IMR-90 (cell line): ENCODE measurements around the gene TENM3. TPM values are rescaled to one million over a fixed set of nuclear protein-coding genes. Genes with fewer than 3 reads are reported as not detected.

ENCODE experiments used
- ATAC-seq: fragments of 200-7000 bp; cut with Tn5 transposase; 2 replicates; pipeline ENCODE4 v1.9.1; 2020; ENCODE audit warnings: low read depth, mild to moderate bottlenecking, moderate library complexity
- BruUV-seq: library from RNA; stranded (reverse); fragments of 400-500 nt; replicated peaks from 2 replicates; lab custom pipeline; 2021; lab: Mats Ljungman, UMichigan
- CTCF ChIA-PET: fragments of 300-600 bp; formaldehyde crosslinking; extraction: SDS; loops from one replicate; lab custom pipeline; 2021; ENCODE audit warnings: antibody characterized with exemption; lab: Yijun Ruan, JAX
- POLR2A ChIA-PET: fragments of 300-600 bp; sonication (Branson Sonifier 250); formaldehyde crosslinking; loops from one replicate; lab custom pipeline; 2022; ENCODE audit warnings: antibody characterized with exemption; ENCODE audit not compliant: unreplicated experiment; lab: Charles Lee
- DNase-seq: peaks from one replicate; pipeline ENCODE4 v3.0.0; 2013
- H2AFZ ChIP-seq: replicated peaks from 2 replicates; pipeline ENCODE3; 2013; ENCODE audit warnings: low read length, mild to moderate bottlenecking; ENCODE audit not compliant: poor library complexity
- H2AK5ac ChIP-seq: 2 replicates; pipeline ENCODE4 v1.6.1; 2013; ENCODE audit warnings: low read depth, low read length, inconsistent platforms
- H2AK9ac ChIP-seq: replicated peaks from 2 replicates; pipeline ENCODE3; 2013; ENCODE audit warnings: mild to moderate bottlenecking, low read depth, low read length, moderate library complexity; ENCODE audit not compliant: poor library complexity
- H2BK120ac ChIP-seq: 2 replicates; pipeline ENCODE4 v1.6.1; 2013; ENCODE audit warnings: low read depth, low read length, inconsistent platforms
- H2BK15ac ChIP-seq: 3 replicates; pipeline ENCODE4 v1.6.1; 2013; ENCODE audit warnings: low read depth, low read length, inconsistent platforms
- H2BK20ac ChIP-seq: 2 replicates; pipeline ENCODE4 v1.6.1; 2013; ENCODE audit warnings: low read depth, mild to moderate bottlenecking, inconsistent platforms, low read length, moderate library complexity
- H2BK5ac ChIP-seq: 2 replicates; pipeline ENCODE4 v1.6.1; 2013; ENCODE audit warnings: mild to moderate bottlenecking, low read depth, low read length, inconsistent platforms; ENCODE audit not compliant: poor library complexity, severe bottlenecking
- H3K14ac ChIP-seq: replicated peaks from 2 replicates; pipeline ENCODE4 v1.6.1; 2013; ENCODE audit warnings: low read depth, low read length, inconsistent platforms
- H3K18ac ChIP-seq: 2 replicates; pipeline ENCODE4 v1.6.1; 2013; ENCODE audit warnings: low read depth, low read length, control low read depth
- H3K23ac ChIP-seq: 2 replicates; pipeline ENCODE4 v1.6.1; 2013; ENCODE audit warnings: low read depth, low read length, inconsistent platforms
- H3K27ac ChIP-seq: 2 replicates; pipeline ENCODE4 v1.5.1; 2013; ENCODE audit warnings: mild to moderate bottlenecking, control low read depth, low read length; ENCODE audit not compliant: insufficient read depth
- H3K27me3 ChIP-seq: 2 replicates; pipeline ENCODE4 v1.6.1; 2013; ENCODE audit warnings: low read length; ENCODE audit not compliant: control insufficient read depth, insufficient read depth
- H3K36me3 ChIP-seq: 2 replicates; pipeline ENCODE4 v1.6.1; 2013; ENCODE audit warnings: low read length, mixed read lengths; ENCODE audit not compliant: control insufficient read depth, insufficient read depth
- H3K4ac ChIP-seq: 2 replicates; pipeline ENCODE4 v1.6.1; 2013; ENCODE audit warnings: low read depth, low read length, inconsistent platforms
- H3K4me1 ChIP-seq: 2 replicates; pipeline ENCODE4 v1.6.1; 2013; ENCODE audit warnings: low read length, mixed read lengths; ENCODE audit not compliant: control insufficient read depth, insufficient read depth
- H3K4me2 ChIP-seq: 2 replicates; pipeline ENCODE4 v1.6.1; 2013; ENCODE audit warnings: low read depth, mild to moderate bottlenecking, control low read depth, low read length, moderate library complexity
- H3K4me3 ChIP-seq: 2 replicates; pipeline ENCODE4 v1.5.1; 2013; ENCODE audit warnings: low read depth, mild to moderate bottlenecking, control low read depth, low read length, moderate library complexity; ENCODE audit not compliant: insufficient read depth
- H3K56ac ChIP-seq: 2 replicates; pipeline ENCODE4 v1.6.1; 2013; ENCODE audit warnings: low read length, inconsistent platforms; ENCODE audit not compliant: insufficient read depth; ENCODE audit errors: extremely low read depth
- H3K79me1 ChIP-seq, 2 experiments: 2 replicates each; pipeline ENCODE4 v1.6.1; 2013; ENCODE audit warnings: low read length in 2 of 2, inconsistent platforms in 1 of 2, low read depth in 1 of 2
- H3K9ac ChIP-seq: 2 replicates; pipeline ENCODE4 v1.6.1; 2013; ENCODE audit warnings: low read depth, low read length, control low read depth
- H3K9me1 ChIP-seq: 2 replicates; pipeline ENCODE4 v1.6.1; 2013; ENCODE audit warnings: low read length, inconsistent platforms; ENCODE audit not compliant: insufficient read depth
- H3K9me3 ChIP-seq: 2 replicates; pipeline ENCODE4 v1.6.1; 2013; ENCODE audit warnings: low read length; ENCODE audit not compliant: control insufficient read depth, insufficient read depth
- H4K20me1 ChIP-seq: 2 replicates; pipeline ENCODE4 v1.6.1; 2013; ENCODE audit warnings: low read length, inconsistent platforms; ENCODE audit not compliant: insufficient read depth
- H4K5ac ChIP-seq: 2 replicates; pipeline ENCODE4 v1.6.1; 2013; ENCODE audit warnings: mild to moderate bottlenecking, low read depth, low read length, control low read depth
- H4K8ac ChIP-seq, 2 experiments: 2 replicates each; pipeline ENCODE4 v1.6.1; 2013; ENCODE audit warnings: low read depth in 2 of 2, low read length in 2 of 2, control low read depth in 1 of 2, inconsistent platforms in 1 of 2
- H4K91ac ChIP-seq: 2 replicates; pipeline ENCODE4 v1.6.1; 2013; ENCODE audit warnings: low read depth, low read length, inconsistent platforms; ENCODE audit not compliant: insufficient read depth
- CEBPB ChIP-seq: IDR thresholded peaks from 2 replicates; pipeline ENCODE4 v1.6.1; 2012; ENCODE audit warnings: low read depth, low read length, improper control_type of control experiment
- CHD1 ChIP-seq: IDR thresholded peaks from 2 replicates; pipeline ENCODE4 v1.6.1; 2012; ENCODE audit warnings: low read depth, low read length, improper control_type of control experiment
- FOS ChIP-seq: fragments of 150-350 bp; IDR thresholded peaks from 2 replicates; pipeline ENCODE4 v1.6.1; 2016; ENCODE audit warnings: low read depth, low read length
- MAFK ChIP-seq: IDR thresholded peaks from 2 replicates; pipeline ENCODE4 v1.6.1; 2012; ENCODE audit warnings: low read depth, low read length, improper control_type of control experiment
- MAZ ChIP-seq: IDR thresholded peaks from 2 replicates; pipeline ENCODE4 v1.6.1; 2012; ENCODE audit warnings: low read depth, mild to moderate bottlenecking, low read length, improper control_type of control experiment, moderate library complexity, borderline replicate concordance
- MXI1 ChIP-seq: IDR thresholded peaks from 2 replicates; pipeline ENCODE4 v1.6.1; 2012; ENCODE audit warnings: low read depth, mild to moderate bottlenecking, low read length, moderate library complexity, borderline replicate concordance
- NFE2L2 ChIP-seq: fragments of 150-350 bp; IDR thresholded peaks from 2 replicates; pipeline ENCODE4 v1.6.1; 2016; ENCODE audit warnings: low read depth, mild to moderate bottlenecking, low read length
- POLR2A ChIP-seq: IDR thresholded peaks from 2 replicates; pipeline ENCODE4 v1.6.1; 2012; ENCODE audit warnings: mild to moderate bottlenecking, low read depth, low read length
- RCOR1 ChIP-seq: IDR thresholded peaks from 2 replicates; pipeline ENCODE4 v1.6.1; 2012; ENCODE audit warnings: mild to moderate bottlenecking, low read length, improper control_type of control experiment; ENCODE audit not compliant: insufficient replicate concordance
- RFX5 ChIP-seq: IDR thresholded peaks from 2 replicates; pipeline ENCODE4 v1.8.0; 2012; ENCODE audit warnings: low read depth, mild to moderate bottlenecking, low read length, moderate library complexity
- SMC3 ChIP-seq: fragments of 150-350 bp; IDR thresholded peaks from 2 replicates; pipeline ENCODE4 v1.6.1; 2016; ENCODE audit warnings: low read depth, mild to moderate bottlenecking, antibody characterized with exemption, low read length, moderate library complexity
- WGBS, 2 experiments: methylation state at CpG; one replicate each; pipeline versions ENCODE4 v1.1.5 to v1.1.7; 2013; ENCODE audit warnings: missing lambda C conversion rate in 2 of 2; ENCODE audit not compliant: insufficient read length in 1 of 2; ENCODE audit errors: extremely low coverage in 2 of 2; 5-methylcytosine and 5-hydroxymethylcytosine counted together
- dilution Hi-C: fragments of 300-500 bp; cut with HindIII; formaldehyde crosslinking; loops from one replicate; pipeline ENCODE4 v1.14.3; 2018; ENCODE audit warnings: low sequenced_read_pairs; ENCODE audit not compliant: unreplicated experiment
- in situ Hi-C: fragments of 300-500 bp; cut with MboI; formaldehyde crosslinking; loops from 3 replicates; pipeline ENCODE4 v1.14.3; 2019; ENCODE audit warnings: low sequenced_read_pairs, inconsistent platforms, mixed read lengths
- intact Hi-C: fragments of 100-400 bp; cut with micrococcal nuclease; formaldehyde crosslinking; loops from 2 replicates; pipeline ENCODE4 v1.10.0; 2022
- polyA plus RNA-seq, 3 experiments: library from polyadenylated mRNA; depleted of rRNA; stranded (reverse); fragments of >200 nt; gene quantifications; 2 replicates each; pipeline ENCODE4 v1.2.3, GENCODE V29; 2012; ENCODE audit warnings: low replicate concordance in 1 of 3
- total RNA-seq: library from RNA; depleted of rRNA; stranded (reverse); fragments of >200 nt; gene quantifications from 2 replicates; pipeline ENCODE4 v1.2.3, GENCODE V29; 2012
- TF ChIP-seq, protein P1 (sequence below): fragments of 150-350 bp; IDR thresholded peaks from 2 replicates; pipeline ENCODE4 v1.6.1; 2017; ENCODE audit warnings: mild to moderate bottlenecking, antibody characterized with exemption, low read length, low read depth
- TF ChIP-seq, protein P2 (sequence below): conservative IDR thresholded peaks from 2 replicates; pipeline ENCODE4 v1.5.1; 2012; ENCODE audit warnings: mild to moderate bottlenecking, low read depth, low read length, improper control_type of control experiment

The TENM3 gene
- total and polyA plus RNA-seq, 2 of the 4 experiments (the other 2 are of a cell fraction) = 29.9 to 173 TPM

DNA sequence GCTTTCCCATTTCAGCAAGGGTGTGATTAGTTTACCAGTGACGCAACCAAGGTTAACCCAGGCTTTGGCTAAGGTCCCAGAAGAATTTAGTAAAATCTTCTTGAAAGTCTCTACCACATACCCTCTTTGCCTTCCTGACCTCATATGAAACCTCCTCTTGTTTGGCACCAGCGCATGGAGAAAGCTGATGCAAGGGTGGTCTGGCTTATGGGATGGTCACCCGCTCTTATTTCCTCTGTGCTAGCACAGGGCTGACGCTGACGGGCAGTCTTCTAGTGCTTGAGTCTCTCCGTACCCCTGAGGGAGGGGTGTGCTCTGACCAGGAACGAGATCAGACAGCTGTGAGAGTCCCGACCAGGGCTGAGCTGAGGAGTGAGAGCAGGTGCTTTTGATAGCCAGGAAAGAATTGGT, 137.6 kb downstream of the TENM3 start:
- ATAC-seq = no peak
- Histone ChIP-seq H2BK20ac (no peak overlapping the region), H3K27ac (no peak overlapping the region), H3K27me3 (no peaks in the 10 kb centered on the region), H4K8ac (no peak overlapping the region), H3K79me1 (no peaks in the 10 kb centered on the region), H4K5ac (no peak overlapping the region), H3K4me1 (no peaks in the 10 kb centered on the region; the same call in 1 of the 2 replicates), H4K91ac (no peak overlapping the region), H3K18ac (no peak overlapping the region), H2AK9ac (no peak overlapping the region), H2AK5ac (no peak overlapping the region), H3K14ac (no peak overlapping the region), H3K36me3 (no peaks in the 10 kb centered on the region; the same call in 1 of the 2 replicates), H2BK15ac (no peak overlapping the region), H2AFZ (no peak overlapping the region), H3K56ac (no peak overlapping the region), H3K9ac (no peak overlapping the region), H3K4me2 (no peak overlapping the region), H3K23ac (no peak overlapping the region), H4K20me1 (no peaks in the 10 kb centered on the region), H3K4ac (no peak overlapping the region), H2BK120ac (no peak overlapping the region), H3K9me1 (no peaks in the 10 kb centered on the region; the same call in 1 of the 2 replicates), H3K4me3 (no peak overlapping the region), H3K9me3 (no peaks in the 10 kb centered on the region), H2BK5ac (no peak overlapping the region)
- CTCF ChIA-PET = interaction anchor here (1.1 kb wide), 1 partner anchor 29 kb away, joined by 3 read pairs; no protein-coding TSS in a partner anchor
- no peak for TF ChIP-seq NFE2L2
- TF ChIP-seq SMC3 = no peak
- no peak for TF ChIP-seq RFX5
- no peak for TF ChIP-seq MAFK
- TF ChIP-seq, protein P1, sequence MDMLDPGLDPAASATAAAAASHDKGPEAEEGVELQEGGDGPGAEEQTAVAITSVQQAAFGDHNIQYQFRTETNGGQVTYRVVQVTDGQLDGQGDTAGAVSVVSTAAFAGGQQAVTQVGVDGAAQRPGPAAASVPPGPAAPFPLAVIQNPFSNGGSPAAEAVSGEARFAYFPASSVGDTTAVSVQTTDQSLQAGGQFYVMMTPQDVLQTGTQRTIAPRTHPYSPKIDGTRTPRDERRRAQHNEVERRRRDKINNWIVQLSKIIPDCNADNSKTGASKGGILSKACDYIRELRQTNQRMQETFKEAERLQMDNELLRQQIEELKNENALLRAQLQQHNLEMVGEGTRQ = no peak
- TF ChIP-seq CEBPB = no peak
- TF ChIP-seq MXI1 = no peak
- TF ChIP-seq POLR2A = no peak
- no peak for TF ChIP-seq CHD1
- TF ChIP-seq, protein P2, sequence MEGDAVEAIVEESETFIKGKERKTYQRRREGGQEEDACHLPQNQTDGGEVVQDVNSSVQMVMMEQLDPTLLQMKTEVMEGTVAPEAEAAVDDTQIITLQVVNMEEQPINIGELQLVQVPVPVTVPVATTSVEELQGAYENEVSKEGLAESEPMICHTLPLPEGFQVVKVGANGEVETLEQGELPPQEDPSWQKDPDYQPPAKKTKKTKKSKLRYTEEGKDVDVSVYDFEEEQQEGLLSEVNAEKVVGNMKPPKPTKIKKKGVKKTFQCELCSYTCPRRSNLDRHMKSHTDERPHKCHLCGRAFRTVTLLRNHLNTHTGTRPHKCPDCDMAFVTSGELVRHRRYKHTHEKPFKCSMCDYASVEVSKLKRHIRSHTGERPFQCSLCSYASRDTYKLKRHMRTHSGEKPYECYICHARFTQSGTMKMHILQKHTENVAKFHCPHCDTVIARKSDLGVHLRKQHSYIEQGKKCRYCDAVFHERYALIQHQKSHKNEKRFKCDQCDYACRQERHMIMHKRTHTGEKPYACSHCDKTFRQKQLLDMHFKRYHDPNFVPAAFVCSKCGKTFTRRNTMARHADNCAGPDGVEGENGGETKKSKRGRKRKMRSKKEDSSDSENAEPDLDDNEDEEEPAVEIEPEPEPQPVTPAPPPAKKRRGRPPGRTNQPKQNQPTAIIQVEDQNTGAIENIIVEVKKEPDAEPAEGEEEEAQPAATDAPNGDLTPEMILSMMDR = no peak
- TF ChIP-seq FOS = no peak
- no peak for TF ChIP-seq RCOR1
- TF ChIP-seq MAZ = no peak
- intact Hi-C loops (no loop called here), dilution Hi-C loops (no loop called here), in situ Hi-C loops (no loop called here)
- WGBS, 2 experiments = 79% methylated on average over 5 of the region's 8 CpGs; no CpG with 5 or more reads in 1 of the 2 experiments
- POLR2A ChIA-PET = no interaction called here
- no TSS peak for BruUV-seq
- no peak for DNase-seq
